Non-pigmented ciliary epithelial cell (primary cell): Measurements from ENCODE around the gene LRP2BP.
"Not testable (repeated sequence)": the region's sequence is repeated elsewhere in the genome, so short reads cannot be mapped to it uniquely, and the experiment has no call there.

Experiments used
- DNase-seq: peaks from one replicate; pipeline ENCODE4 v3.0.0-alpha.2; 2010; ENCODE audit warnings: low read depth

The LRP2BP gene

GRCh38 chr4:185395956-185396723 lies 416 bp upstream of the LRP2BP start:
- peak; percentile 81 for DNase-seq

- no peak for DNase-seq
Measured at GRCh38 chr4:185394568-185395237, 1.0 kb downstream of the LRP2BP start.

GRCh38 chr4:185392156-185392555 lies 3.6 kb downstream of the LRP2BP start:
- DNase-seq = no peak

- DNase-seq = no peak
Measured at GRCh38 chr4:185390941-185391340, 4.8 kb downstream of the LRP2BP start.

GRCh38 chr4:185387957-185388356 lies 7.8 kb downstream of the LRP2BP start:
- no peak for DNase-seq

- no peak for DNase-seq
Measured at GRCh38 chr4:185384930-185385331, 10.8 kb downstream of the LRP2BP start.

GRCh38 chr4:185384061-185384460 lies 11.7 kb downstream of the LRP2BP start:
- DNase-seq = no peak

- DNase-seq = no peak
Measured at GRCh38 chr4:185383451-185383850, 12.3 kb downstream of the LRP2BP start.

- DNase-seq = no peak
Measured at GRCh38 chr4:185382754-185383153, 13.0 kb downstream of the LRP2BP start.

- DNase-seq = no peak
Measured at GRCh38 chr4:185381288-185382196, 14.2 kb downstream of the LRP2BP start.

- no peak for DNase-seq
Measured at GRCh38 chr4:185380320-185380719, 15.4 kb downstream of the LRP2BP start.

GRCh38 chr4:185379326-185380295 lies 16.1 kb downstream of the LRP2BP start:
- no peak for DNase-seq

- DNase-seq = no peak
Measured at GRCh38 chr4:185378264-185378663, 17.5 kb downstream of the LRP2BP start.

GRCh38 chr4:185374573-185374972 lies 21.2 kb downstream of the LRP2BP start:
- DNase-seq = no peak

- DNase-seq = no peak
Measured at GRCh38 chr4:185374027-185374426, 21.7 kb downstream of the LRP2BP start.

GRCh38 chr4:185371702-185372101 lies 24.0 kb downstream of the LRP2BP start:
- no peak for DNase-seq

- no peak for DNase-seq
Measured at GRCh38 chr4:185370268-185370949, 25.3 kb downstream of the LRP2BP start.

GRCh38 chr4:185369731-185370130 lies 26.0 kb downstream of the LRP2BP start:
- DNase-seq = no peak

- DNase-seq = no peak
Measured at GRCh38 chr4:185364886-185365285, 30.8 kb downstream of the LRP2BP start.

- no peak for DNase-seq
Measured at GRCh38 chr4:185363251-185363650, 32.5 kb downstream of the LRP2BP start.

GRCh38 chr4:185362570-185362969 lies 33.2 kb downstream of the LRP2BP start:
- DNase-seq = not testable (repeated sequence)
